HG02759 (cell line): ENCODE data around the gene SYP.
"Not testable (repeated sequence)": the region's sequence is repeated elsewhere in the genome, so short reads cannot be mapped to it uniquely, and the experiment has no call there.

ENCODE experiments used
- ATAC-seq: cut with Tn5 transposase; IDR thresholded peaks from one replicate; pipeline ENCODE4 v1.9.1; 2021; ENCODE audit warnings: mild to moderate bottlenecking, moderate library complexity; ENCODE audit not compliant: unreplicated experiment

Gene SYP

GRCh38 chrX:49147282-49147681 lies 52.7 kb downstream of the SYP start:
- ATAC-seq: no peak

- ATAC-seq: not testable (repeated sequence)
Measured at GRCh38 chrX:49143154-49143553, 56.8 kb downstream of the SYP start.

GRCh38 chrX:49142264-49142663 lies 57.7 kb downstream of the SYP start:
- ATAC-seq: not testable (repeated sequence)

GRCh38 chrX:49139713-49140112 lies 60.3 kb downstream of the SYP start:
- no peak for ATAC-seq
